ENCODE results near the gene CMSS1.

DNA sequence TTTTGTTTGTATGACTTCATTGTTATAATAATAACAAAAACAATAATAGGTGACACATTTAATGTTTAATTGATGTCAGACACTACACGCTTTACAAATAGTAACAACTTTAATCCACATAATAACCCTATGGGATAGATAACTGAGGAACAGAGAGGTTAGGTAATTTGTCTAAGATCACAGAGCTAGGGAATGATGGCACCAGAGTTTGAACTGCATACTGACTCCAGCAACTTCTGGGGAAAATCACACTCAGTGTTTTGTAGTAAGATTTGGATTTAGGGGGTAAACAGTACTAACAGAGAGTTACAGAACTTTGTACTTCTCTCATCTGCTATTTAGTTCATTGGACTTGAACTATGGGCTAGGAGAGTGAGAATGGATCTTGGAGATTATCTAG, 66.0 kb downstream of the CMSS1 start:
- TF ChIP-seq POLR2A (IDR thresholded peaks at IDR 0.05; ENCODE audit: borderline replicate concordance, extremely low read depth, insufficient read depth, insufficient read length) (no peak), POLR2AphosphoS5 (IDR thresholded peaks at IDR 0.05; ENCODE audit: low read depth, low read length) (no peak)
- TF ChIP-seq, protein P1, sequence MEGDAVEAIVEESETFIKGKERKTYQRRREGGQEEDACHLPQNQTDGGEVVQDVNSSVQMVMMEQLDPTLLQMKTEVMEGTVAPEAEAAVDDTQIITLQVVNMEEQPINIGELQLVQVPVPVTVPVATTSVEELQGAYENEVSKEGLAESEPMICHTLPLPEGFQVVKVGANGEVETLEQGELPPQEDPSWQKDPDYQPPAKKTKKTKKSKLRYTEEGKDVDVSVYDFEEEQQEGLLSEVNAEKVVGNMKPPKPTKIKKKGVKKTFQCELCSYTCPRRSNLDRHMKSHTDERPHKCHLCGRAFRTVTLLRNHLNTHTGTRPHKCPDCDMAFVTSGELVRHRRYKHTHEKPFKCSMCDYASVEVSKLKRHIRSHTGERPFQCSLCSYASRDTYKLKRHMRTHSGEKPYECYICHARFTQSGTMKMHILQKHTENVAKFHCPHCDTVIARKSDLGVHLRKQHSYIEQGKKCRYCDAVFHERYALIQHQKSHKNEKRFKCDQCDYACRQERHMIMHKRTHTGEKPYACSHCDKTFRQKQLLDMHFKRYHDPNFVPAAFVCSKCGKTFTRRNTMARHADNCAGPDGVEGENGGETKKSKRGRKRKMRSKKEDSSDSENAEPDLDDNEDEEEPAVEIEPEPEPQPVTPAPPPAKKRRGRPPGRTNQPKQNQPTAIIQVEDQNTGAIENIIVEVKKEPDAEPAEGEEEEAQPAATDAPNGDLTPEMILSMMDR (IDR thresholded peaks at IDR 0.05 in 2 of 3, conservative IDR thresholded peaks at IDR 0.05 in 1 of 3; ENCODE audit: borderline replicate concordance in 1 of 3, insufficient read depth in 1 of 3, low read depth in 2 of 3, low read length in 2 of 3) = no peak
- TF ChIP-seq, protein P2, sequence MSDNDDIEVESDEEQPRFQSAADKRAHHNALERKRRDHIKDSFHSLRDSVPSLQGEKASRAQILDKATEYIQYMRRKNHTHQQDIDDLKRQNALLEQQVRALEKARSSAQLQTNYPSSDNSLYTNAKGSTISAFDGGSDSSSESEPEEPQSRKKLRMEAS (IDR thresholded peaks at IDR 0.05) = no peak
